DMS53 (cell line): ENCODE data around the gene STAB2.
A peak's percentile ranks its signal among the peaks of the same experiment; 100 is the strongest.

Source experiments
- DNase-seq: peaks from one replicate; lab custom pipeline; 2025; lab: John Stamatoyannopoulos, UW

STAB2 gene

GRCh38 chr12:103782399-103782798, 195.3 kb downstream of the STAB2 start:
- no peak for DNase-seq

- DNase-seq: peak; percentile 16
Measured at GRCh38 chr12:103783744-103784664, 196.9 kb downstream of the STAB2 start.

- no peak for DNase-seq
Measured at GRCh38 chr12:103785243-103786031, 198.4 kb downstream of the STAB2 start.

GRCh38 chr12:103786201-103786600, 199.1 kb downstream of the STAB2 start:
- DNase-seq: no peak

- DNase-seq: no peak
Measured at GRCh38 chr12:103791350-103791920, 204.4 kb downstream of the STAB2 start.

- no peak for DNase-seq
Measured at GRCh38 chr12:103793046-103793445, 206.0 kb downstream of the STAB2 start.

- no peak for DNase-seq
Measured at GRCh38 chr12:103793512-103794045, 206.5 kb downstream of the STAB2 start.

GRCh38 chr12:103794309-103795213, 207.5 kb downstream of the STAB2 start:
- DNase-seq: no peak

GRCh38 chr12:103798586-103798985, 211.5 kb downstream of the STAB2 start:
- DNase-seq: no peak

- no peak for DNase-seq
Measured at GRCh38 chr12:103799504-103799856, 212.4 kb downstream of the STAB2 start.

- peak; percentile 99 for DNase-seq
Measured at GRCh38 chr12:103799857-103800771, 213.0 kb downstream of the STAB2 start.

GRCh38 chr12:103801709-103802585, 214.9 kb downstream of the STAB2 start:
- DNase-seq: no peak

GRCh38 chr12:103802586-103802886, 215.5 kb downstream of the STAB2 start:
- DNase-seq: no peak

GRCh38 chr12:103803847-103804246, 216.8 kb downstream of the STAB2 start:
- no peak for DNase-seq

- no peak for DNase-seq
Measured at GRCh38 chr12:103805655-103806360, 218.7 kb downstream of the STAB2 start.

GRCh38 chr12:103806803-103807202, 219.7 kb downstream of the STAB2 start:
- no peak for DNase-seq

GRCh38 chr12:103807561-103808238, 220.6 kb downstream of the STAB2 start:
- DNase-seq: no peak

- DNase-seq: no peak
Measured at GRCh38 chr12:103808239-103808880, 221.3 kb downstream of the STAB2 start.
